ENCODE results near the gene KCNQ1. TPM values are rescaled to one million over a fixed set of nuclear protein-coding genes. Genes with fewer than 3 reads are reported as not detected.
"Not testable (repeated sequence)": the region's sequence is repeated elsewhere in the genome, so short reads cannot be mapped to it uniquely, and the experiment has no call there.

KCNQ1 gene
- total and polyA plus RNA-seq, 12 donors, result 11.0 to 447 (median 320) TPM

- H3K27me3 ChIP-seq, result no peaks in the 10 kb centered on the region
- H3K9me3 ChIP-seq (replicated peaks in 1 of 3), result peaks cover 0 to 11% (median 10%) of the 10 kb centered on the region in 3 donors
- no peaks in the 10 kb centered on the region for H3K36me3 ChIP-seq (replicated peaks in 1 of 2)
- peak; percentile 66 to 94 (median 91) for DNase-seq
- peak overlapping the region; percentile 56 to 92 (median 75) for H3K27ac ChIP-seq
- WGBS, 4 donors, result 31 to 38% (median 35%) methylated on average over 14 of the region's 14 CpGs
- intact Hi-C loops (cut with DNase I), result loop anchor here in 1 of 2 donors (5.0 kb wide), 1 partner anchor 36 kb away; the partner anchor contains the start of gene KCNQ1
- TF ChIP-seq POLR2A (IDR thresholded peaks at IDR 0.05) (peak in 1 of 2 donors; percentile 47), CTCF (IDR thresholded peaks at IDR 0.05) (no peak)
- no peak overlapping the region for H3K4me3 ChIP-seq
- H3K4me1 ChIP-seq (replicated peaks in 1 of 2), result peaks cover 41 to 45% of the 10 kb centered on the region in 2 donors
Observed at GRCh38 chr11:2483426-2483825, 38.6 kb downstream of the KCNQ1 start.

GRCh38 chr11:2484576-2485125 is 39.8 kb downstream of the KCNQ1 start:
- WGBS, 4 donors, result 89 to 95% (median 94%) methylated on average over 16 of the region's 16 CpGs
- H3K27ac ChIP-seq, result peak overlapping the region in 4 of 5 donors; percentile 70 to 92 (median 80)
- peaks cover 41 to 45% of the 10 kb centered on the region in 2 donors for H3K4me1 ChIP-seq (replicated peaks in 1 of 2)
- no peak for TF ChIP-seq POLR2A (IDR thresholded peaks at IDR 0.05)
- TF ChIP-seq CTCF (IDR thresholded peaks at IDR 0.05), result no peak
- intact Hi-C loops (cut with DNase I), result loop anchor here in 1 of 2 donors (5.0 kb wide), 1 partner anchor 37 kb away; the partner anchor contains the start of gene KCNQ1
- H3K4me3 ChIP-seq, result no peak overlapping the region
- peaks cover 0 to 14% (median 12%) of the 10 kb centered on the region in 3 donors for H3K9me3 ChIP-seq (replicated peaks in 1 of 3)
- H3K27me3 ChIP-seq, result no peaks in the 10 kb centered on the region
- peak in 5 of 7 donors; percentile 11 to 20 (median 13) for DNase-seq
- no peaks in the 10 kb centered on the region for H3K36me3 ChIP-seq (replicated peaks in 1 of 2)

- Histone ChIP-seq H3K36me3 (replicated peaks in 1 of 2) (no peaks in the 10 kb centered on the region), H3K4me3 (no peak overlapping the region), H3K9me3 (replicated peaks in 1 of 3) (peaks cover 0 to 14% (median 12%) of the 10 kb centered on the region in 3 donors), H3K4me1 (replicated peaks in 1 of 2) (peaks cover 16% of the 10 kb centered on the region in 2 donors), H3K27ac (no peak overlapping the region), H3K27me3 (no peaks in the 10 kb centered on the region)
- intact Hi-C loops (cut with DNase I), result no loop called here
- TF ChIP-seq CTCF (IDR thresholded peaks at IDR 0.05) (no peak), POLR2A (IDR thresholded peaks at IDR 0.05) (no peak)
- no peak for DNase-seq
Observed at GRCh38 chr11:2488004-2488403, 43.2 kb downstream of the KCNQ1 start.

DNA sequence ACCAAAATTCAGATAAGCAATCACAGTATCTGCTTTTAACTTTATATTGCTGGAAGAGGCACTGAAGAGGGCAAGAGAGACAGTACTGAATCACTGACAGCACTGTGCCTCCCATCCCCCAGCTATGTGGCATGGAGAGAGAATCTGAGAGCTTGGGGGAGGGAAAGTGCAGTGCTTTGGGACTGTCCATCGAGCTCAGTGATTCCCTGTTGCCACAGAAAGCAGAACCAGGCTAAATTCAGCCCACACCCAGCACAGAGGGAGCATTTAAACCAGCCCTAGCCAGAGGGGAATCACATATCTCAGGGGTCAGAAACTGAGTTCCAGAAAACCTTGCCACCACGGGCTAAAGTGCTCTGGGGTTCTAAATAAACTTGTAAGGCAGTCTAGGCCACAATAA is 44.3 kb downstream of the KCNQ1 start:
- TF ChIP-seq POLR2A (IDR thresholded peaks at IDR 0.05), result no peak
- no peak for TF ChIP-seq CTCF (IDR thresholded peaks at IDR 0.05)
- intact Hi-C loops (cut with DNase I), result no loop called here
- Histone ChIP-seq H3K36me3 (replicated peaks in 1 of 2) (no peaks in the 10 kb centered on the region), H3K4me3 (no peak overlapping the region), H3K9me3 (replicated peaks in 1 of 3) (peaks cover 0 to 14% (median 12%) of the 10 kb centered on the region in 3 donors), H3K4me1 (replicated peaks in 1 of 2) (peaks cover 5 to 7% of the 10 kb centered on the region in 2 donors), H3K27ac (peak overlapping the region in 2 of 5 donors; percentile 7 to 42), H3K27me3 (no peaks in the 10 kb centered on the region)
- 40 to 56% (median 47%) methylated on average over 1 to 2 of the region's 2 CpGs for WGBS, 4 donors
- peak in 5 of 7 donors; percentile 18 to 47 (median 20) for DNase-seq

GRCh38 chr11:2497951-2498350 is 53.1 kb downstream of the KCNQ1 start:
- H3K36me3 ChIP-seq (replicated peaks in 1 of 2); H3K27me3 ChIP-seq; H3K4me3 ChIP-seq; H3K9me3 ChIP-seq (replicated peaks in 1 of 3); H3K4me1 ChIP-seq (replicated peaks in 1 of 2); intact Hi-C loops (cut with DNase I): not testable (repeated sequence)
- 86 to 100% (median 97%) methylated on average over 1 of the region's 1 CpG for WGBS, 4 donors
- peak overlapping the region in 1 of 5 donors; percentile 5 for H3K27ac ChIP-seq
- peak in 2 of 7 donors; percentile 6 for DNase-seq

Measured in adrenal gland (tissue), 12 donors.